Choroid plexus epithelial cell (primary cell): Measurements from ENCODE around the gene IGFBPL1.
"Not testable (repeated sequence)": the region's sequence is repeated elsewhere in the genome, so short reads cannot be mapped to it uniquely, and the experiment has no call there.

Experiments
- DNase-seq: peaks from one replicate; pipeline ENCODE4 v3.0.0-alpha.2; 2010; ENCODE audit warnings: low read depth
- H3K4me3 ChIP-seq: 2 replicates; pipeline ENCODE4 v1.5.1; 2011; ENCODE audit warnings: low read depth, mild to moderate bottlenecking, control low read depth, low read length, moderate library complexity
- TF ChIP-seq, protein P1 (sequence below): conservative IDR thresholded peaks from 2 replicates; pipeline ENCODE4 v1.5.1; 2011; ENCODE audit warnings: low read depth, mild to moderate bottlenecking, control low read depth, inconsistent platforms, low read length, moderate library complexity

IGFBPL1 gene

DNA sequence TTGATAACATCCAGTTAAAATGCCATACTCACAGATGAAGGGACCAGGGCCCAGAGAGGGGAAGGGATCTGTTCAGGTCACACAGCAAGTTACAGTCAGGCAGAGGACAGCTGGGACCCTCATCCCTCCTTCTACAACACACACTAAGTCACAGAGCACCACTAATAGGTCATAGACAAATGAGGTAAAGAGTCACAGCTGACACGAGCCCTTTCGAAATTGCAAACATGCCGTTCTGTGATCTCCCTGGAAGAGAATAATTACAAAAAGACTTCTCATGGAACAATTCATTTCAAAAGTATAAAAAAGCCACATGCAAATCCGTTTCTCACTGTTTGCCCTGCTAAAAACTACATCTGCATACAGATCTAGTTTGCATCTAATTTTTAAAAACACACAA lies 15.5 kb downstream of the IGFBPL1 start:
- no peak overlapping the region for H3K4me3 ChIP-seq
- DNase-seq = no peak
- TF ChIP-seq, protein P1, sequence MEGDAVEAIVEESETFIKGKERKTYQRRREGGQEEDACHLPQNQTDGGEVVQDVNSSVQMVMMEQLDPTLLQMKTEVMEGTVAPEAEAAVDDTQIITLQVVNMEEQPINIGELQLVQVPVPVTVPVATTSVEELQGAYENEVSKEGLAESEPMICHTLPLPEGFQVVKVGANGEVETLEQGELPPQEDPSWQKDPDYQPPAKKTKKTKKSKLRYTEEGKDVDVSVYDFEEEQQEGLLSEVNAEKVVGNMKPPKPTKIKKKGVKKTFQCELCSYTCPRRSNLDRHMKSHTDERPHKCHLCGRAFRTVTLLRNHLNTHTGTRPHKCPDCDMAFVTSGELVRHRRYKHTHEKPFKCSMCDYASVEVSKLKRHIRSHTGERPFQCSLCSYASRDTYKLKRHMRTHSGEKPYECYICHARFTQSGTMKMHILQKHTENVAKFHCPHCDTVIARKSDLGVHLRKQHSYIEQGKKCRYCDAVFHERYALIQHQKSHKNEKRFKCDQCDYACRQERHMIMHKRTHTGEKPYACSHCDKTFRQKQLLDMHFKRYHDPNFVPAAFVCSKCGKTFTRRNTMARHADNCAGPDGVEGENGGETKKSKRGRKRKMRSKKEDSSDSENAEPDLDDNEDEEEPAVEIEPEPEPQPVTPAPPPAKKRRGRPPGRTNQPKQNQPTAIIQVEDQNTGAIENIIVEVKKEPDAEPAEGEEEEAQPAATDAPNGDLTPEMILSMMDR = no peak

DNA sequence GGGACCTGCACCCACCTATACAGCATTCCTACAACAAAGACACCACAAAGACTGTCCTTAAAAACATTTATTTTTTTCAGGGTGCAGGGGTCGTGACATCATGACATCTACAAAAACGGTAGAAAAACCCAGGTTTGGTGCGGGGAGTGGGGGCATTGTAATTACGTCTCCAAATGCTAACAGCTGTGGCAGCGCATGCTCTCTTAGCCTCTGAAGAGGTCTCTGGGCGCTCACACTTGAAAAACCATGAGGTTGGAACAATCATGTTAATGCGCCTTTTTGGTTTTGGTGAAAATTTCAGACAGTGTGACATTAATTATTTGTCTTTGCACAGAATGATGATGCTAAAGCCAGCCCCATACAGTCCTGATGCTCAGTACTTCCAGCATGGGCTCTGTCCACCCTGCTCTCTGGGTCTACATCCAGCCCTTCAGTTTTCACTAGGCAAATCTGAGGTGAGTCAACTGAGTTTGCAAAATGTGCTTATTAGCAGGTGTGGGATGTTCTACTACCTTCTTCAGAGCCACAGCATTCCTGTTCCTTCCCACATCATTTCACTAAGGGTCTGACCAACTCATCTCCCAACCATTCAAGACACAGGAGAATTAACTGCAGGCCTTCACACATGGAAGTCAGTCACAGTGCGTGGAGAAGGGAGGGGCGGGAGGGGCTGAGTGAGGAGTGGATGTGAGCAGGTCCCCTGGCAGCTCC lies 17.6 kb downstream of the IGFBPL1 start:
- TF ChIP-seq, protein P1 = no peak
- no peak for DNase-seq
- no peak overlapping the region for H3K4me3 ChIP-seq

DNA sequence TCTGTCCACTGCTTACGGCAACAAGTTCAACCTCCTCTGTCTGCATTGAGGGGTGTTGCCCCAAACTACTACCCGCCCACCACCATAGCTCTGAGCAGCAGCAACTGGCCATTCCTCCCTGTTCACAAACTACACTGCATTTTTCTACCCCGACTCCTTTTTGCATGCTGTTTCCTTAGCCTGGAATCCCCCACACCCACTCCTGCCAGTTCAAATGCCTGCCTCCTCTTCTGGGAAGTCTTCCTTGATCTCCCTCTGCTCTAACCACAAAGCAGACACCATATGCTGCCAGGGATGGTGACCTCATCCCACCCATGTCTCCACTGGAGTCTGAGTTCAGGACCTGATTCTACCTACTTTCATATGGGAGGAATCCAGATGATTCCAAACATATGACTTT lies 18.5 kb downstream of the IGFBPL1 start:
- H3K4me3 ChIP-seq = no peak overlapping the region
- TF ChIP-seq, protein P1 = no peak
- no peak for DNase-seq

DNA sequence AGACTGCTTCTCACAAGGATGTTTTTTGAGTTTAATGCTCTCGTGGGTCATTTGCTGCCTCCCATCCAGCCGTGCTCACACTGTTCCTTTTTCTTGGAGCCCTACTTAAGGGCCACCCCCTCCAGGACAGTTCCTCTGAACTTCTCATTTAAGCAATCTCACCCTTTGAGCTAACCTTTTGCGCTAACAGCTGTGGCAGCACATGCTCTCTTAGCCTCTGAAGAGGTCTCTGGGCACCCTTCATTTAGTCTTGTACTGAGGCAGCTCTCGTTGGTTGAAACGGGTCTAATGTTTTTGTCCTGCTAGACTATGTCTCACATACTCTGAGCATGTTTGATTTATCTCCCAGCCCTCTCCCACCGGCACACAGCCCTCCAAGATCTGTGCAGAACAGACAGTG lies 19.9 kb downstream of the IGFBPL1 start:
- TF ChIP-seq, protein P1 = no peak
- no peak for DNase-seq
- no peak overlapping the region for H3K4me3 ChIP-seq

DNA sequence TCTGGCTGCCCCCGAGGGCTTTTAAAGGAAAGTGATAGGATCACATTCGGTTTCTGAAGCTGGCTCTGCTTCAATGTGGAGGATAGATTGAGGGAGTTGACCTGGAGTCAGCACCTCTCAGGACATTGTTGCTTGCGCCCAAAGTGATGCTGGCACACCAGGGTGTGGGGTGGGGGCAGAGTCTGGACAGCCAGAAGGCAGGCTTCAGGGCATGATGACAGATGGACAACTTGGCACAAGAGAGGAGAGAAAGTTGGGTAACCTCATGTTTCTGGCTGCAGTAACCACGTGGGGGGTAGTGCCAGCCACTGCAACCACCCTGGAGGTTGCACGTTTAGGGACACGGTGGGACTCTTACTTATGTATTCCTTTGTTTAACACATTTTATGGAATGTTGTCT lies 22.3 kb downstream of the IGFBPL1 start:
- no peak overlapping the region for H3K4me3 ChIP-seq
- TF ChIP-seq, protein P1 = no peak
- no peak for DNase-seq

DNA sequence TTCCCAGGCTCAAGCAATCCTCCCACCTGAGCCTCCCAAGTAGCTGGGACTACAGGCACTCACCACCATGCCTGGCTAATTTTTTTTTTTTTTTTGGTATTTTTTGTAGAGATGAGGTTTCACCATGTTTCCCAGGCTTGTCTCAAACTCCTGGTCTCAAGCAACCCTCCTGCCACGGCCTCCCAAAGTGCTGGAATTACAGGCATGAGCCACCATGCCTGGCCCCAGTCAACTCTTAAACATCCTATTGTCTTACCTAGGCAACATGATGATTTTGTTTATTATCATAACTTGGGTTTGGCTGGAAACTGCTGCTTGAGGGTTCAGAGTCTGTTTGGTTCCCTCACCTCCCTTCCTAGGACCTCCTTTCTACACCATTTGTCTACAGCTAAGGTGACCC lies 25.1 kb downstream of the IGFBPL1 start:
- not testable (repeated sequence) for H3K4me3 ChIP-seq, DNase-seq

DNA sequence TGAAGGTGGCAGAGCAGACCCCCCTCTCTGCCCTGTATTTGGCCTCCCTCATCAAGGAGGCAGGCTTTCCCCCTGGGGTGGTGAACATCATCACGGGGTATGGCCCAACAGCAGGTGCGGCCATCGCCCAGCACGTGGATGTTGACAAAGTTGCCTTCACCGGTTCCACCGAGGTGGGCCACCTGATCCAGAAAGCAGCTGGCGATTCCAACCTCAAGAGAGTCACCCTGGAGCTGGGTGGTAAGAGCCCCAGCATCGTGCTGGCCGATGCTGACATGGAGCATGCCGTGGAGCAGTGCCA lies 27.9 kb downstream of the IGFBPL1 start:
- H3K4me3 ChIP-seq = no peak overlapping the region
- TF ChIP-seq, protein P1 = no peak
- no peak for DNase-seq
